HCEC 1CT (cell line): ENCODE measurements around the gene GYPC.
A peak's percentile ranks its signal among the peaks of the same experiment; 100 is the strongest.
"Not testable (repeated sequence)": the region's sequence is repeated elsewhere in the genome, so short reads cannot be mapped to it uniquely, and the experiment has no call there.

ENCODE experiments used
- DNase-seq: peaks from one replicate; pipeline ENCODE4 v3.0.0-alpha.2; 2017

The GYPC gene

GRCh38 chr2:126655500-126656430, at the start of gene GYPC:
TSS of gene GYPC (plus strand) at chr2:126656158. CDS start at chr2:126656264, 106 bp downstream.
- DNase-seq = peak; percentile 52

- peak; percentile 2 for DNase-seq
These were observed 41.3 kb upstream of the GYPC start for GRCh38 chr2:126614524-126615227.

- DNase-seq = no peak
These were observed 39.3 kb upstream of the GYPC start for GRCh38 chr2:126616606-126617069.

GRCh38 chr2:126620302-126620701, 35.7 kb upstream of the GYPC start:
- DNase-seq = no peak

GRCh38 chr2:126623000-126623399, 33.0 kb upstream of the GYPC start:
- no peak for DNase-seq

- DNase-seq = no peak
These were observed 28.3 kb upstream of the GYPC start for GRCh38 chr2:126627643-126628042.

- peak; percentile 22 for DNase-seq
These were observed 21.6 kb upstream of the GYPC start for GRCh38 chr2:126634273-126634861.

GRCh38 chr2:126635281-126635680, 20.7 kb upstream of the GYPC start:
- no peak for DNase-seq

GRCh38 chr2:126635736-126636135, 20.2 kb upstream of the GYPC start:
- DNase-seq = no peak

- DNase-seq = no peak
These were observed 18.6 kb upstream of the GYPC start for GRCh38 chr2:126637386-126637785.

GRCh38 chr2:126638746-126639145, 17.2 kb upstream of the GYPC start:
- DNase-seq = no peak

- no peak for DNase-seq
These were observed 16.7 kb upstream of the GYPC start for GRCh38 chr2:126639276-126639675.

GRCh38 chr2:126641294-126641693, 14.7 kb upstream of the GYPC start:
- not testable (repeated sequence) for DNase-seq

GRCh38 chr2:126642031-126642430, 13.9 kb upstream of the GYPC start:
- DNase-seq = no peak

GRCh38 chr2:126643431-126643830, 12.5 kb upstream of the GYPC start:
- no peak for DNase-seq

- no peak for DNase-seq
These were observed 12.0 kb upstream of the GYPC start for GRCh38 chr2:126643972-126644371.

GRCh38 chr2:126644630-126645191, 11.2 kb upstream of the GYPC start:
- no peak for DNase-seq

- no peak for DNase-seq
These were observed 10.7 kb upstream of the GYPC start for GRCh38 chr2:126645211-126645618.

- DNase-seq = no peak
These were observed 9.9 kb upstream of the GYPC start for GRCh38 chr2:126646026-126646425.

GRCh38 chr2:126647714-126648344, 8.1 kb upstream of the GYPC start:
- DNase-seq = not testable (repeated sequence)

GRCh38 chr2:126648345-126648786, 7.6 kb upstream of the GYPC start:
- DNase-seq = not testable (repeated sequence)

GRCh38 chr2:126649101-126649500, 6.9 kb upstream of the GYPC start:
- DNase-seq = no peak

- DNase-seq = no peak
These were observed 5.0 kb upstream of the GYPC start for GRCh38 chr2:126650994-126651393.
